ENCODE results near the gene LRRC7.

LRRC7 gene

DNA sequence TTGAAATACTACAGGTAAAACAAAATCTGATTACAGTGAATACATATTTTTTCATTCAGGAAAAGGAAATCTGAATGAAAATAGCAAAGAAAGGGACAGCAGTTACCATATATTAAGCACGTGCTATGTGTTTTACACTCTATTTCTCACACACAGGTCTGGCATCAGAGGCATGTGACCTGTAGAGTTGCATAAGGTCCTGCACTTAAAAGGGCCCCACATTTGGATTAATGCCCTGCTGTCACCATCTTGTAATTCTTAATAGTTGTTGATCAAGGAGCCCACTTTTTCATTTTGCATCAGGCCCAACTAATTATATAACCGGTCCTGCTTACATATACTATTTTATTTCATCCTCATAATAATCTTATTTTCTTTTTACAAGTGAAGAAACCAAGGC is 511.8 kb downstream of the LRRC7 start:
- H3K4me3 ChIP-seq (ENCODE audit: low read depth, low read length) = no peak overlapping the region
- no peak for TF ChIP-seq CTCF (IDR thresholded peaks at IDR 0.05; ENCODE audit: low read depth, low read length, missing control alignments)
- DNase-seq (ENCODE audit: low read depth) = no peak

GRCh38 chr1:70083519-70083918 is 515.8 kb downstream of the LRRC7 start:
- H3K4me3 ChIP-seq (ENCODE audit: low read depth, low read length) = no peak overlapping the region
- peak; percentile 1 for DNase-seq (ENCODE audit: low read depth)
- no peak for TF ChIP-seq CTCF (IDR thresholded peaks at IDR 0.05; ENCODE audit: low read depth, low read length, missing control alignments)

GRCh38 chr1:70084314-70084915 is 516.7 kb downstream of the LRRC7 start:
- no peak overlapping the region for H3K4me3 ChIP-seq (ENCODE audit: low read depth, low read length)
- no peak for TF ChIP-seq CTCF (IDR thresholded peaks at IDR 0.05; ENCODE audit: low read depth, low read length, missing control alignments)
- no peak for DNase-seq (ENCODE audit: low read depth)

- no peak overlapping the region for H3K4me3 ChIP-seq (ENCODE audit: low read depth, low read length)
- no peak for DNase-seq (ENCODE audit: low read depth)
- TF ChIP-seq CTCF (IDR thresholded peaks at IDR 0.05; ENCODE audit: low read depth, low read length, missing control alignments) = no peak
Measured at GRCh38 chr1:70085521-70085920, 517.8 kb downstream of the LRRC7 start.

GRCh38 chr1:70086897-70087296 is 519.2 kb downstream of the LRRC7 start:
- no peak for TF ChIP-seq CTCF (IDR thresholded peaks at IDR 0.05; ENCODE audit: low read depth, low read length, missing control alignments)
- no peak overlapping the region for H3K4me3 ChIP-seq (ENCODE audit: low read depth, low read length)
- no peak for DNase-seq (ENCODE audit: low read depth)

DNA sequence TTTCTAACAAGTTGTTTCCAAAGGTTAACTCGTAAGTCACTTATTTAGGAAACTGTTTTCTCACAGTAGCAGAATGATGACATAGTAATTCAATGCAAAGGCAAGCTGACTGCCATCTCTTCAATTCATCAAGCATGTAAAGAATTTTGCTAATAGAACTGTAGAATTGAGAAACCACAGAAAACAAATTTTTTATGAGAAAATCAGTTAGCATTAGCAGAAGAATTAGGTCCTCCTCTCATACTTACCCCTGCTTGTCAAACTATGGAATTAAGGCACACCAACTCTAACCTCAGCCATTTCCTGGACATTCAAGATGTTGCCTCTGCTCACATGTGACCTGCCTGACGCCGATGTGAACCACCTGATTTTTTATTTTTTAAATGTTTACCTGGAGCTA is 522.4 kb downstream of the LRRC7 start:
- no peak for TF ChIP-seq CTCF (IDR thresholded peaks at IDR 0.05; ENCODE audit: low read depth, low read length, missing control alignments)
- no peak for DNase-seq (ENCODE audit: low read depth)
- no peak overlapping the region for H3K4me3 ChIP-seq (ENCODE audit: low read depth, low read length)

GRCh38 chr1:70090875-70091274 is 523.2 kb downstream of the LRRC7 start:
- no peak for TF ChIP-seq CTCF (IDR thresholded peaks at IDR 0.05; ENCODE audit: low read depth, low read length, missing control alignments)
- H3K4me3 ChIP-seq (ENCODE audit: low read depth, low read length) = no peak overlapping the region
- DNase-seq (ENCODE audit: low read depth) = no peak
